Epithelial cell of prostate (primary cell): ENCODE data around the gene FLT4.
"Not testable (repeated sequence)": the region's sequence is repeated elsewhere in the genome, so short reads cannot be mapped to it uniquely, and the experiment has no call there.

Experiments
- DNase-seq: peaks from one replicate; pipeline ENCODE4 v3.0.0-alpha.2; 2011; ENCODE audit warnings: low read depth, low spot score
- H3K27ac ChIP-seq: fragments of 450-650 bp; 2 replicates; pipeline ENCODE4 v1.5.1; 2017; ENCODE audit warnings: mild to moderate bottlenecking

The FLT4 gene

DNA sequence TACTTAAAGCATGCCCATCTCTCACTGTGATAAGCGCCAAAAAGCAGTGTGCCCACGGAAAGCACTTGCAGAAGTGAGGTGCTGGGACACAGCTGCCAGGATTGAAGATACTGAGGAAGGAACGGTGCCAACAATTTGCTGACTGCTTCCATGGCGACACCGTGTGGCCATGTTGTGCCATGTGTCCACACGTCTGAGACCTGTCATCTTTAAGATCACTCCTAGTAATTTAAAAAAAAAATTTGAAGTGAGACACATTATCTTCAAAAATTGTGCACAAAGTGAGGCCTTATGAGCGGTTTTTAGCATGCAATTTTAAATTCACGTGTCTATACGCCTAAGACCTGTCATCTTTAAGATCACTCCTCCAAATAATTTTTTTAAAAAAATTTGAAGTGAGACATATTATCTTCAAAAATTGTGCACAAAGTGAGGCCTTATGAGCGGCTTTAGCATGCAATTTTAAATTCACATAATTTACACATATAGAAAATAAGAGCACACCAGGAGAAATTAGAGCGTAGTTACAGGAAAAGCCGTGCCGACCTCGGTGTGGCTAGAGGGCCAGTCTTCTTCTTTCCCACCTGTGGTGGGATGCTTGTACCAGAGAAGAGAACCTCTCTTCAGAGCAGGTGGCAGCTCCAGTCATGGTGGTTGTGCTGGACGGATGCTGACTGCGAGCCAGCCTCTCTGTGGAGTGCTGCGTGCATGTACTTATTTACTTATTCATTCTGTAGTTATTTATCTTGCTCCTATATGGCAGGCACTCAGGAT, 21.4 kb upstream of the FLT4 start:
- no peak overlapping the region for H3K27ac ChIP-seq
- DNase-seq, result peak; percentile 10

- H3K27ac ChIP-seq, result no peak overlapping the region
- DNase-seq, result no peak
Measured at GRCh38 chr5:180670157-180670556, 20.8 kb upstream of the FLT4 start.

DNA sequence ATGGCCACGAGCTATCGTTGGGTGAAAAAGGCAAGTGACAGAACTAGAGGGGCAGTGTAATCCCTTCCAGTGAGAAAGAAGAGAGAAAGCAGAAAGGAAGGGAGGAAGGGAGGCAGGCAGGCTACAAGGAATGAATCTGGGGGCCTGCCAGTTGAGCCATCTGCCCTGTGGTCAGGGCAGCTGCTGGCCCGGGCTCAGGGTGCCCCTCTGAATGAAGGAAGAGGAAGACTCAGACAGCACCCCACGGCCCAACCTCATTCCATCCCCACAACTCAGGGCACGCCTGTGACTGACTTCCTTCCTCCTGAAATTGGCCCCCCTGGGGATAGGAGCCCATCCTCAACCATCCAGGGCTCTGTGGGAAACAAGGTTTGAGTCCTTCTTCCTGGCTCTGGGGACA, 20.3 kb upstream of the FLT4 start:
- no peak for DNase-seq
- no peak overlapping the region for H3K27ac ChIP-seq

- DNase-seq, result no peak
- no peak overlapping the region for H3K27ac ChIP-seq
Measured at GRCh38 chr5:180668835-180669596, 19.6 kb upstream of the FLT4 start.

DNA sequence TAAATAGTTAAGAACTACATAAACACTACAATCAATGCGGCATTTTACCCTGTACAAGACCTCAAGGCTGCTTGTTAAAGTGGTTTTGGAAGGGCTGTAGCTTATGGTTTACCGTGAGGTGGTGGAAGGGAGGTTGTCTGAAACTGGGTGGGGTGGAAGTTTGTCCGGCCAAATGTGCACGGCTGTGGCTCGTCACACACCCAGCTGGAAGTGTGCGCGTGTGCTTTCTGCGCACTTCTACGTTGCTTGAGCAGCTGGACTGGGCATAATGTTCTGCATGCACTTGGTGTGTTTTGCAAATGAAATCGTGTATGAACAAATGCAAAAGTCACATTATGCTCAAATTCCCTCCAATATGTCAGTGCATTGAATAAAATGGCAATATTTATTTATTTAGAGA, 17.4 kb upstream of the FLT4 start:
- no peak overlapping the region for H3K27ac ChIP-seq
- DNase-seq, result no peak

DNA sequence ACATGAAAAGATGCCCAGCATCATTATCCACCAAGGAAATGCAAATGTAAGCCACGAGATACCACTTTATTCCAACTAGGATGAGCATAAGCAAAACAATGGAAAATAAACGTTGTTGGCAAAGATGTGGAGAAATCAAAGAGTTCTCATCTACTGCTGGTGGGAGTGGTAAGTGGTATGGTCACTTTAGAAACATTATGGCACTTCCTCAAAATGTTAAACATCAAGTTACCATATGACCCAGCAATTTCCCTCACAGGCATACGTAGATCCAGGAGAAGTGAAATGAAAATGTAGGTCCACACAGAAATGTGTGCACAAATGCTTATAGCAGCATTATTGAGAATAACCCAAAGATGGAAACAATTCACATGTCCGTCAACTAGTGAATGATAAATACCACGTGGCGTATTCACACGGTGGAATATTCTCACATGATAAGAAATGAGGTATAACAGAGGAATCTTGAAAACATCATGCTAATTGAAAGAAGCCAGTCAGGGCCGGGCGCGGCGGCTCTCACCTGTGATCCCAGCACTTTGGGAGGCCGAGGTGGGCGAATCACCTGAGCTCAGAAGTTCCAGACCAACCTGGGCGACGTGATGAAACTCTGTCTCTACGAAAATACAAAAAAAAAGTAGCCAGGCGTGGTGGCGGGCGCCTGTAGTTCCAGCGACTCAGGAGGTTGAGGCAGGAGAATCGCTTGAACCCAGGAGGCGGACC, 16.4 kb upstream of the FLT4 start:
- DNase-seq, result no peak
- no peak overlapping the region for H3K27ac ChIP-seq

DNA sequence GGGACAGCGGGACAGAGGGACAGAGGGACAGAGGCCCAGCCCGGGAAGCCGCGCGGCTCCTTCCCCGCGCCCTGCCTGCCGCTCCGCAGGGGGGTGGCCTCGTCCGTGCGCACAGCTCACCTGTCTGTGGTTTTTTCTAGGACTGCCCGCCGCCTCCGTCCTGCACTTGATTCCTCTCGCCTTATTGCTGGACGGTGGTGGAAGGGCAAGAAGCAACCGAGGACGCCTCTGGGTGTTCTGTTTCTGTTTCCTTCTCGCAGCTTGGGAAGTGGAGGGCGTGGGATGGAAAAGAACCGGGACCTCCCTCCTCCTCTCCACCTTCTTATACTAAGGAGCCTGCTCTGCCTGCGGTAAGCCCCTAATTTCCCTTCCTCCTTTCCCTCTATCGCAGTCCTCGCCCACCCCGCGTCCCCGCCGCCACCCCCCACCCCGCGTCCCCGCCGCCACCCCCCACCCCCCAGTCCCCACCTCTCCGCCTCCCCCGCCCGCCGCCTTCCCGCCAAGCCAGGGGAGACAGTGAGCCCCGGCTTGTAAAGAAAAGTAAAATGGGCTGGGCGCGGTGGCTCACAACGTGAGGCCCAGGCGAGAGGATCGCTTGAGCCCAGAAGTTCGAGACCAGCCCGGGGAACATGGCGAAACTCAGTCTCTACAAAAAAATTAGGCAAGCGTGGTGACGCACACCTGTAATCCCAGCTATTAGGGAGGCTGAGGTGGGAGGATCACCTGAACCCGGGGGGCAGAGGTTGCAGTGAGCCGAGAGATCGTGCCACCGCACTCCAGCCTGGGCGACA, 9.6 kb upstream of the FLT4 start:
- no peak for DNase-seq
- H3K27ac ChIP-seq, result no peak overlapping the region

GRCh38 chr5:180655243-180655642, 5.8 kb upstream of the FLT4 start:
- DNase-seq, H3K27ac ChIP-seq: not testable (repeated sequence)

DNA sequence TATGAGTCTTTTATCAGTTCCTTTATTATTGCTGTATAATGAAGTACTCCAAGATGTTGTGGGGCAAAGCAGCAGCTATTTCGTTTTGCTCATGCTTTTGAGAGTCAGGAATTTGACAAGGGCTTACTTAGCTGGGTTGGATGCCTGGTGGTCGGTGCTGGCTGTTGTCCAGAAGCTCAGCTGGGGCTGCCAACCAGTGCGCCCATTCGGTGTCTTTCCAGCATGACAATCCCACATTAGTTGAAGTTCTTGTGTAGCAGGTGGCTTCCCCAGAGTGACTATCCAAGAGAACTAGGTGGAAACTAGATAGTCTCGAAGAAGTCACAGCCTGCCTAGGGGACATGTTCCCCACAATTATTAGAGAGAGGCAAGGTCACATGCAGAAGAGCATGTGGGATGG, 3.4 kb upstream of the FLT4 start:
- no peak for DNase-seq
- H3K27ac ChIP-seq, result no peak overlapping the region

- DNase-seq, result no peak
- H3K27ac ChIP-seq, result no peak overlapping the region
Measured at GRCh38 chr5:180652346-180652745, 2.9 kb upstream of the FLT4 start.

- no peak overlapping the region for H3K27ac ChIP-seq
- no peak for DNase-seq
Measured at GRCh38 chr5:180648658-180649296, 623 bp downstream of the FLT4 start.

DNA sequence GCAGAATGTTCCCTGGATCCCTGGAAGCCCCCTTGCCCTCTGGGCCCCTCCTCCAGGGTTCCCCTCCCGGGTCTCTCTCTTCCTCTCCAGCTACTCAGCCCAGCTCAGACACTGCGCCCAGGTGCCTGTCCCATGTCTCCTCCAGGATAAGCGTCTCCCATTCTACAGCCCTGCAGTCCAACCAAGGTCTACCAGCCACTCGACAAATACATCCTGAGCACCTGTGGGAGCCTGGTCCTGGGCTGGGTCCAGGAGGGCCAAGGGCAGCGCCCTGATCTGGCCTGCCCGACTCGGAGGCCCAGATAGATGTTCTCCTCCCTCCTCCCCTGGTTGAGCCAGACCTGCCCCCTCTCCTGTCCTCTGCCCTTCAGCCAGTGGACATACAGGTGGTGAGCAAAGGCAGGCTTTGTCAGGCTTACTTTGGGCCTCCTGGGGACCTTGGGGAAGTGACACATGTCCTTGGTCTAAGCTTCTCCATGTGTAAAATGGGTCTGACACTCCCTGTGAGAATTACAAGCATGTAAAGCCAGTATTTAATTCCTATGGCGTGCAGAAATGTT, 1.4 kb downstream of the FLT4 start:
- no peak overlapping the region for H3K27ac ChIP-seq
- no peak for DNase-seq

DNA sequence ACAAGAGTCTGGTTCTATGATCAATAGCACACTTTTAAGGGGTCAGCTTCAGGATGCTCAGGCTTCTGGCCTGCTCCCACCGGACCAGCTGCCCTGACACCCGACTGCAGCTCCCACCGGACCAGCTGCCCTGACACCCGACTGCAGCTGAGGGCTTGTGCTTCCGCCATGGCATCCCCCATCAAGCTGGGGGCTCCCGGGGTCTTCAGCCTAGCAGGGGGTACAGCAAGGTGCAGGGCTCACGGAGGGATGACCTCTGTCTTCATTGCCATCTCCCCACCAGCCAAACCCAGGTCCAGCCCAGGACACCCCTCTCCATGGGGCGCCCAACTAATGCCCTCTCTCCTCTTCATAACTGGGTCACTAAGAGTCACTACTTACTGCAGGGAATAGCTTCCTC, 1.9 kb downstream of the FLT4 start:
- no peak overlapping the region for H3K27ac ChIP-seq
- no peak for DNase-seq

DNA sequence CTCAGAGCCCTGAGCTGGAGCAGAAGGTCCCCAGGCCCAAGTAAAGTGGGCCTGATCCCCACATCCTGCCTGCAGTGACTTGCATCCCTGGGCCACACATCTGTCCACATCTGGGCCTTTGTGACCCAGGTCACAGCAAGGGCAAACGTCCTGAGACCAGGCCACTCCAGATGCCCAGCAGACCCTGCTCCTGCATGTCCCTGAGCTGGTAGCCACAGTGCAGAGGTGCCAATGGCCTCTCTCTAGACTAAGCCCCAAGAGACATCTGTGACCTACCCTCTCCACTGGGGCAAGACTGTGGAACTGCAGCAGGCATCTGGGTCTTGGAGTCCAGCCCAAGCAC, 2.5 kb downstream of the FLT4 start:
- H3K27ac ChIP-seq, result no peak overlapping the region
- DNase-seq, result no peak

GRCh38 chr5:180646289-180646962, 3.0 kb downstream of the FLT4 start:
- no peak overlapping the region for H3K27ac ChIP-seq
- DNase-seq, result no peak

DNA sequence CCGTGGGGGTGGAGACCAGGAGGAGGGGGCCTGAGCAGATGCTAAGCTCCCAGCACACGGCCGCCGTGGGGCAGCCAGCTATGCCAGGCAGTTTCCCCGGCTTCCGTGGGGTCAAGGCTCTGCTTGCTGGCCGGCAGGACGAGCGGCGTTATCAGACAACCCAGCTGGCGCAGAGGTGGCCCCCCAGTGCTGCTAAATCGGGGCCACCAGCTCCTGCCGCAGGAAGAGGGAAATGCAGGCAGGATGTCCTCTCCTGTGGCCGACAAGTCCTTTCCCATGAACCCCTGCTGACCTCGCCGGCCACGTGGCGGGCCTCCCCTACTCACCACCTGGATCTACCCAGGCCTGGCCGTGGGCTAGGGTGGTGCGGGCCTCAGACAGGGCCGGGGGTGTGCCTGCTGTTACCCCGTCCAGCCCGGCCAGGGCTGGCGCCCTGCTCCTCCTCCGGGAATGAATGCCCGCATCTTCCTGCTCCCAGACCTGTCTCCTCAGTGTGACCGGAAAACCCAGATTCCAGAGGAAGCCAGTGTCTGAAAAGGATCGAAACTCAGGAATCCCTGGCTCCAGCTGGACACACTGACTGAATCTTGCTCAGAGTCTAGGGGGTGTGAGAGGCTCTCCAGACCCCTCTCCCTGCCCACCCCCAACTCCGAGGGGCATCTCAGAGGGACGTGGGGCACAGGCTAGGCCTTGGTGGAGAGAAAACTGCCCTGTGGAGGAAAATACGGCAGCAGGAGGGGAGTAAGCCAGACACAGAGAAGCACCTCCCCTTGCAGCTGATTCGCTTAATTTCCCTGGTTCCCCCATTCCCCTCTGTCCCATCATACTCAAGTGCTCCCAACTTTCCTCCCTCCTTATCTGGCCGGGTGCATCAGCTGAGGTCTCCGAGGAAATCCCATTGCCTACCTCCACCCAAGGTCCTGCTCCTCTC, 3.9 kb downstream of the FLT4 start:
- H3K27ac ChIP-seq, result no peak overlapping the region
- no peak for DNase-seq

- DNase-seq, result no peak
Measured at GRCh38 chr5:180644825-180645273, 4.6 kb downstream of the FLT4 start.

More at GRCh38 chr5:180644825-180645273, 4.6 kb downstream of the FLT4 start:
- no peak overlapping the region for H3K27ac ChIP-seq
